ES-I3 (cell line): ENCODE data around the gene INO80B.
A peak's percentile ranks its signal among the peaks of the same experiment; 100 is the strongest.

ENCODE experiments used
- H3K36me3 ChIP-seq: 2 replicates; pipeline ENCODE4 v1.6.1; 2013; ENCODE audit warnings: mild to moderate bottlenecking, low read length, control low read depth, moderate library complexity; ENCODE audit not compliant: insufficient read depth
- H3K4me1 ChIP-seq: 2 replicates; pipeline ENCODE4 v1.6.1; 2013; ENCODE audit warnings: mild to moderate bottlenecking, control low read depth, low read length; ENCODE audit not compliant: insufficient read depth
- H3K9ac ChIP-seq: 2 replicates; pipeline ENCODE4 v1.6.1; 2013; ENCODE audit warnings: low read depth, mild to moderate bottlenecking, low read length, moderate library complexity
- H3K9me3 ChIP-seq: 2 replicates; pipeline ENCODE4 v1.6.1; 2013; ENCODE audit warnings: mild to moderate bottlenecking, low read length, moderate library complexity; ENCODE audit not compliant: control insufficient read depth, insufficient read depth

Gene INO80B

GRCh38 chr2:74454654-74455511 lies at the start of gene INO80B:
TSS of gene INO80B (plus strand) at chr2:74455087. CDS start at chr2:74455117, 30 bp downstream.
- H3K4me1 ChIP-seq, result peaks cover 16% of the 10 kb centered on the region
- peak within 1 kb of the TSS; percentile 95 for H3K9ac ChIP-seq
- no peaks in the 10 kb centered on the region for H3K9me3 ChIP-seq
- no peaks in the 10 kb centered on the region for H3K36me3 ChIP-seq

GRCh38 chr2:74406035-74406434 lies 48.9 kb upstream of the INO80B start:
- H3K36me3 ChIP-seq, result no peaks in the 10 kb centered on the region
- no peak overlapping the region for H3K9ac ChIP-seq
- H3K4me1 ChIP-seq, result peaks cover 3% of the 10 kb centered on the region; the same call in 1 of the 2 replicates
- H3K9me3 ChIP-seq, result no peaks in the 10 kb centered on the region

GRCh38 chr2:74407682-74408081 lies 47.2 kb upstream of the INO80B start:
- Histone ChIP-seq H3K9ac (no peak overlapping the region), H3K4me1 (peaks cover 3% of the 10 kb centered on the region; the same call in 1 of the 2 replicates), H3K9me3 (no peaks in the 10 kb centered on the region), H3K36me3 (no peaks in the 10 kb centered on the region)

GRCh38 chr2:74413001-74413698 lies 41.7 kb upstream of the INO80B start:
- Histone ChIP-seq H3K4me1 (peaks cover 4% of the 10 kb centered on the region; the same call in 1 of the 2 replicates), H3K9me3 (no peaks in the 10 kb centered on the region), H3K9ac (no peak overlapping the region), H3K36me3 (no peaks in the 10 kb centered on the region)

GRCh38 chr2:74414441-74414840 lies 40.4 kb upstream of the INO80B start:
- no peaks in the 10 kb centered on the region for H3K9me3 ChIP-seq

GRCh38 chr2:74414881-74415761 lies 39.8 kb upstream of the INO80B start:
- no peaks in the 10 kb centered on the region for H3K36me3 ChIP-seq
- peaks cover 4% of the 10 kb centered on the region; the same call in 1 of the 2 replicates for H3K4me1 ChIP-seq
- H3K9ac ChIP-seq, result peak overlapping the region; percentile 58; the same call in 1 of the 2 replicates
- H3K9me3 ChIP-seq, result no peaks in the 10 kb centered on the region

More at GRCh38 chr2:74414441-74414840, 40.4 kb upstream of the INO80B start:
- peaks cover 4% of the 10 kb centered on the region; the same call in 1 of the 2 replicates for H3K4me1 ChIP-seq
- peak overlapping the region; percentile 58; the same call in 1 of the 2 replicates for H3K9ac ChIP-seq
- H3K36me3 ChIP-seq, result no peaks in the 10 kb centered on the region

- Histone ChIP-seq H3K4me1 (peaks cover 4% of the 10 kb centered on the region; the same call in 1 of the 2 replicates), H3K9ac (peak overlapping the region; percentile 58; the same call in 1 of the 2 replicates), H3K36me3 (no peaks in the 10 kb centered on the region), H3K9me3 (no peaks in the 10 kb centered on the region)
Observed at GRCh38 chr2:74415762-74416395, 39.0 kb upstream of the INO80B start.

- Histone ChIP-seq H3K9ac (no peak overlapping the region), H3K36me3 (no peaks in the 10 kb centered on the region), H3K4me1 (peaks cover 4% of the 10 kb centered on the region; the same call in 1 of the 2 replicates)
Observed at GRCh38 chr2:74416778-74417177, 38.1 kb upstream of the INO80B start.

GRCh38 chr2:74417197-74417596 lies 37.7 kb upstream of the INO80B start:
- peaks cover 4% of the 10 kb centered on the region; the same call in 1 of the 2 replicates for H3K4me1 ChIP-seq
- no peaks in the 10 kb centered on the region for H3K36me3 ChIP-seq
- H3K9ac ChIP-seq, result no peak overlapping the region
- no peaks in the 10 kb centered on the region for H3K9me3 ChIP-seq

More at GRCh38 chr2:74416778-74417177, 38.1 kb upstream of the INO80B start:
- no peaks in the 10 kb centered on the region for H3K9me3 ChIP-seq

GRCh38 chr2:74417763-74418162 lies 37.1 kb upstream of the INO80B start:
- peaks cover 4% of the 10 kb centered on the region; the same call in 1 of the 2 replicates for H3K4me1 ChIP-seq
- no peaks in the 10 kb centered on the region for H3K9me3 ChIP-seq
- no peaks in the 10 kb centered on the region for H3K36me3 ChIP-seq
- H3K9ac ChIP-seq, result no peak overlapping the region

GRCh38 chr2:74418312-74418711 lies 36.6 kb upstream of the INO80B start:
- Histone ChIP-seq H3K36me3 (no peaks in the 10 kb centered on the region), H3K9me3 (no peaks in the 10 kb centered on the region), H3K4me1 (peaks cover 4% of the 10 kb centered on the region; the same call in 1 of the 2 replicates), H3K9ac (no peak overlapping the region)

- H3K9ac ChIP-seq, result no peak overlapping the region
- H3K36me3 ChIP-seq, result no peaks in the 10 kb centered on the region
- no peaks in the 10 kb centered on the region for H3K9me3 ChIP-seq
- no peaks in the 10 kb centered on the region; the same call in 1 of the 2 replicates for H3K4me1 ChIP-seq
Observed at GRCh38 chr2:74419345-74419744, 35.5 kb upstream of the INO80B start.

GRCh38 chr2:74420006-74420405 lies 34.9 kb upstream of the INO80B start:
- H3K4me1 ChIP-seq, result no peaks in the 10 kb centered on the region; the same call in 1 of the 2 replicates
- no peak overlapping the region for H3K9ac ChIP-seq
- H3K9me3 ChIP-seq, result no peaks in the 10 kb centered on the region
- no peaks in the 10 kb centered on the region for H3K36me3 ChIP-seq
